PFSK-1 (cell line): ENCODE data around the gene GCH1.

Source experiments
- FOXP2 ChIP-seq: optimal IDR thresholded peaks from 2 replicates; pipeline ENCODE3; 2011; ENCODE audit warnings: borderline replicate concordance, control low read depth, inconsistent platforms; ENCODE audit not compliant: insufficient read depth; ENCODE audit errors: extremely low read length, extremely low read depth
- POLR2AphosphoS5 ChIP-seq: IDR thresholded peaks from 2 replicates; pipeline ENCODE4 v1.6.1; 2012; ENCODE audit warnings: low read depth, mild to moderate bottlenecking, control low read depth, low read length, moderate library complexity
- REST ChIP-seq, 2 experiments: IDR thresholded peaks; 2 replicates each; pipeline versions ENCODE4 v1.6.1 to v1.8.0; 2011 to 2012; ENCODE audit warnings: low read depth in 2 of 2, low read length in 2 of 2, control low read depth in 1 of 2, inconsistent platforms in 1 of 2, mild to moderate bottlenecking in 1 of 2, moderate library complexity in 1 of 2; ENCODE audit not compliant: insufficient read depth in 1 of 2
- SIN3A ChIP-seq: IDR thresholded peaks from 2 replicates; pipeline ENCODE4 v1.6.1; 2012; ENCODE audit warnings: mild to moderate bottlenecking, low read length, moderate library complexity, borderline replicate concordance; ENCODE audit not compliant: insufficient read depth
- TAF1 ChIP-seq: IDR thresholded peaks from 2 replicates; pipeline ENCODE4 v1.6.1; 2012; ENCODE audit warnings: low read length, control low read depth, borderline replicate concordance; ENCODE audit not compliant: insufficient read depth

GRCh38 chr14:54836231-54836630 lies 66.4 kb downstream of the GCH1 start:
- TF ChIP-seq POLR2AphosphoS5, result no peak
- no peak for TF ChIP-seq TAF1
- no peak for TF ChIP-seq REST (IDR thresholded peaks at IDR 0.05; ENCODE audit: insufficient read depth in 1 of 2, low read depth in 2 of 2, low read length in 2 of 2)
- no peak for TF ChIP-seq SIN3A
- no peak for TF ChIP-seq FOXP2
